ENCODE results near the gene TOR1AIP1.

GRCh38 chr1:179926850-179927205 is 44.7 kb downstream of the TOR1AIP1 start:
- no peak for TF ChIP-seq EZH2 (IDR thresholded peaks at IDR 0.05; ENCODE audit: insufficient read depth, poor library complexity, severe bottlenecking)
- TF ChIP-seq EZH2phosphoT487 (IDR thresholded peaks at IDR 0.05; ENCODE audit: insufficient read depth, low read depth), result no peak
